Nephron (organoid): ENCODE results near the gene ITGB1.
A peak's percentile ranks its signal among the peaks of the same experiment; 100 is the strongest.

Source experiments
- H3K27ac Mint-ChIP-seq, 3 experiments: 2 replicates each; pipeline ENCODE4 v1.8.0; 2020; ENCODE audit warnings: mixed read lengths in 3 of 3, mild to moderate bottlenecking in 2 of 3, moderate library complexity in 1 of 3
- H3K27me3 Mint-ChIP-seq: 2 replicates; pipeline ENCODE4 v1.8.0; 2021; ENCODE audit warnings: low read depth, mild to moderate bottlenecking, moderate library complexity, mixed read lengths
- H3K36me3 Mint-ChIP-seq: 2 replicates; pipeline ENCODE4 v1.8.0; 2020; ENCODE audit warnings: low read depth, mixed read lengths
- H3K4me1 Mint-ChIP-seq: 2 replicates; pipeline ENCODE4 v1.8.0; 2020; ENCODE audit warnings: mixed read lengths
- H3K4me3 Mint-ChIP-seq, 3 experiments: 2 replicates each; pipeline ENCODE4 v1.8.0; 2020; ENCODE audit warnings: mild to moderate bottlenecking in 3 of 3, mixed read lengths in 3 of 3, moderate library complexity in 2 of 3
- H3K9me3 Mint-ChIP-seq: 2 replicates; pipeline ENCODE4 v1.8.0; 2020; ENCODE audit warnings: mixed read lengths
- CTCF ChIP-seq, 3 experiments: fragments of 200-600 bp; sonication (generic); IDR thresholded peaks; one replicate each; pipeline ENCODE4 v1.5.0; 2021; ENCODE audit warnings: antibody characterized with exemption in 3 of 3; ENCODE audit not compliant: unreplicated experiment in 3 of 3

The ITGB1 gene

GRCh38 chr10:32939296-32940111, 18.5 kb downstream of the ITGB1 start:
- Mint-ChIP-seq H3K4me3 (peak overlapping the region in 2 of 3 experiments; percentile 17 to 37), H3K9me3 (no peaks in the 10 kb centered on the region), H3K36me3 (peaks cover 21% of the 10 kb centered on the region), H3K4me1 (peaks cover 60% of the 10 kb centered on the region), H3K27ac (peak overlapping the region; percentile 77 to 96 (median 92)), H3K27me3 (no peaks in the 10 kb centered on the region)
- no peak for TF ChIP-seq CTCF (IDR thresholded peaks at IDR 0.05; ENCODE audit: unreplicated experiment in 3 of 3)

GRCh38 chr10:32938554-32939061, 19.4 kb downstream of the ITGB1 start:
- Mint-ChIP-seq H3K4me1 (peaks cover 56% of the 10 kb centered on the region), H3K27ac (peak overlapping the region; percentile 92 to 96 (median 92)), H3K9me3 (no peaks in the 10 kb centered on the region), H3K36me3 (peaks cover 17% of the 10 kb centered on the region), H3K27me3 (no peaks in the 10 kb centered on the region), H3K4me3 (peak overlapping the region; percentile 4 to 58 (median 42))
- TF ChIP-seq CTCF (IDR thresholded peaks at IDR 0.05; ENCODE audit: unreplicated experiment in 3 of 3) = no peak

GRCh38 chr10:32937911-32938424, 20.1 kb downstream of the ITGB1 start:
- no peaks in the 10 kb centered on the region for H3K27me3 Mint-ChIP-seq
- TF ChIP-seq CTCF (IDR thresholded peaks at IDR 0.05; ENCODE audit: unreplicated experiment in 3 of 3) = no peak
- H3K9me3 Mint-ChIP-seq = no peaks in the 10 kb centered on the region
- H3K4me3 Mint-ChIP-seq = peak overlapping the region in 2 of 3 experiments; percentile 4 to 53
- peaks cover 50% of the 10 kb centered on the region for H3K4me1 Mint-ChIP-seq
- peak overlapping the region; percentile 92 to 96 (median 92) for H3K27ac Mint-ChIP-seq
- peaks cover 22% of the 10 kb centered on the region for H3K36me3 Mint-ChIP-seq

- Mint-ChIP-seq H3K27me3 (no peaks in the 10 kb centered on the region), H3K27ac (no peak overlapping the region), H3K4me1 (peaks cover 9% of the 10 kb centered on the region), H3K4me3 (no peak overlapping the region), H3K9me3 (no peaks in the 10 kb centered on the region), H3K36me3 (peaks cover 61% of the 10 kb centered on the region)
- TF ChIP-seq CTCF (IDR thresholded peaks at IDR 0.05; ENCODE audit: unreplicated experiment in 3 of 3) = no peak
Measured at GRCh38 chr10:32932225-32932729, 25.8 kb downstream of the ITGB1 start.

- H3K27me3 Mint-ChIP-seq = no peaks in the 10 kb centered on the region
- H3K4me3 Mint-ChIP-seq = no peak overlapping the region
- H3K9me3 Mint-ChIP-seq = no peaks in the 10 kb centered on the region
- peaks cover 6% of the 10 kb centered on the region for H3K4me1 Mint-ChIP-seq
- no peak overlapping the region for H3K27ac Mint-ChIP-seq
- H3K36me3 Mint-ChIP-seq = peaks cover 68% of the 10 kb centered on the region
- TF ChIP-seq CTCF (IDR thresholded peaks at IDR 0.05; ENCODE audit: unreplicated experiment in 3 of 3) = no peak
Measured at GRCh38 chr10:32931593-32931992, 26.4 kb downstream of the ITGB1 start.
